ENCODE measurements around the gene CERS5.
"Not testable (repeated sequence)": the region's sequence is repeated elsewhere in the genome, so short reads cannot be mapped to it uniquely, and the experiment has no call there.

The CERS5 gene

GRCh38 chr12:50185970-50186663 is 18.9 kb upstream of the CERS5 start:
- no peak for DNase-seq

GRCh38 chr12:50185301-50185895 is 18.2 kb upstream of the CERS5 start:
- no peak for DNase-seq

GRCh38 chr12:50184261-50184660 is 17.1 kb upstream of the CERS5 start:
- no peak for DNase-seq

- no peak for DNase-seq
Observed at GRCh38 chr12:50182461-50182860, 15.3 kb upstream of the CERS5 start.

GRCh38 chr12:50181691-50182090 is 14.5 kb upstream of the CERS5 start:
- DNase-seq, result no peak

- DNase-seq, result no peak
Observed at GRCh38 chr12:50175716-50176026, 8.5 kb upstream of the CERS5 start.

- DNase-seq, result peak; percentile 13
Observed at GRCh38 chr12:50174971-50175715, 8.0 kb upstream of the CERS5 start.

- no peak for DNase-seq
Observed at GRCh38 chr12:50166799-50167048, 445 bp downstream of the CERS5 start.

GRCh38 chr12:50164963-50165362 is 2.2 kb downstream of the CERS5 start:
- no peak for DNase-seq

GRCh38 chr12:50162230-50162629 is 4.9 kb downstream of the CERS5 start:
- DNase-seq, result peak; percentile 28

GRCh38 chr12:50160643-50161042 is 6.5 kb downstream of the CERS5 start:
- DNase-seq, result no peak

GRCh38 chr12:50157259-50157658 is 9.9 kb downstream of the CERS5 start:
- DNase-seq, result no peak

GRCh38 chr12:50156641-50157040 is 10.5 kb downstream of the CERS5 start:
- DNase-seq, result no peak

- not testable (repeated sequence) for DNase-seq
Observed at GRCh38 chr12:50154947-50155346, 12.2 kb downstream of the CERS5 start.

GRCh38 chr12:50151047-50151687 is 16.0 kb downstream of the CERS5 start:
- no peak for DNase-seq

- DNase-seq, result no peak
Observed at GRCh38 chr12:50149311-50149710, 17.9 kb downstream of the CERS5 start.

- DNase-seq, result not testable (repeated sequence)
Observed at GRCh38 chr12:50148011-50148410, 19.2 kb downstream of the CERS5 start.

- DNase-seq, result no peak
Observed at GRCh38 chr12:50147281-50147680, 19.9 kb downstream of the CERS5 start.

- DNase-seq, result no peak
Observed at GRCh38 chr12:50145439-50145838, 21.7 kb downstream of the CERS5 start.

- no peak for DNase-seq
Observed at GRCh38 chr12:50142993-50143392, 24.2 kb downstream of the CERS5 start.

- no peak for DNase-seq
Observed at GRCh38 chr12:50132505-50133135, 34.5 kb downstream of the CERS5 start.

- no peak for DNase-seq
Observed at GRCh38 chr12:50129290-50129689, 37.9 kb downstream of the CERS5 start.

- no peak for DNase-seq
Observed at GRCh38 chr12:50127546-50127945, 39.6 kb downstream of the CERS5 start.

- DNase-seq, result no peak
Observed at GRCh38 chr12:50123203-50123602, 44.0 kb downstream of the CERS5 start.

Measured in GF-D8 (cell line).